AG04449 (cell line): ENCODE data around the gene ENKUR.

ENCODE experiments used
- CTCF ChIA-PET: fragments of 350-600 bp; formaldehyde crosslinking; extraction: SDS; loops from one replicate; lab custom pipeline; 2021; ENCODE audit warnings: antibody characterized with exemption; lab: Yijun Ruan, JAX
- POLR2A ChIA-PET: fragments of 400-600, 350-600 bp; formaldehyde crosslinking; extraction: SDS; loops from one replicate; lab custom pipeline; 2020; ENCODE audit warnings: antibody characterized with exemption, inconsistent platforms; lab: Yijun Ruan, JAX
- DNase-seq: peaks from one replicate; pipeline ENCODE4 v3.0.0-alpha.2; 2010; ENCODE audit warnings: low read depth, low spot score
- H3K4me3 ChIP-seq: 2 replicates; pipeline ENCODE4 v1.5.1; 2011; ENCODE audit warnings: low read depth, mild to moderate bottlenecking, control low read depth, low read length
- TF ChIP-seq, protein P1 (sequence below): IDR thresholded peaks from one replicate; pipeline ENCODE4 v1.5.1; 2011; ENCODE audit warnings: mild to moderate bottlenecking, moderate library complexity, low read length, control low read depth, inconsistent platforms; ENCODE audit not compliant: insufficient read depth; ENCODE audit errors: missing control alignments

Gene ENKUR

DNA sequence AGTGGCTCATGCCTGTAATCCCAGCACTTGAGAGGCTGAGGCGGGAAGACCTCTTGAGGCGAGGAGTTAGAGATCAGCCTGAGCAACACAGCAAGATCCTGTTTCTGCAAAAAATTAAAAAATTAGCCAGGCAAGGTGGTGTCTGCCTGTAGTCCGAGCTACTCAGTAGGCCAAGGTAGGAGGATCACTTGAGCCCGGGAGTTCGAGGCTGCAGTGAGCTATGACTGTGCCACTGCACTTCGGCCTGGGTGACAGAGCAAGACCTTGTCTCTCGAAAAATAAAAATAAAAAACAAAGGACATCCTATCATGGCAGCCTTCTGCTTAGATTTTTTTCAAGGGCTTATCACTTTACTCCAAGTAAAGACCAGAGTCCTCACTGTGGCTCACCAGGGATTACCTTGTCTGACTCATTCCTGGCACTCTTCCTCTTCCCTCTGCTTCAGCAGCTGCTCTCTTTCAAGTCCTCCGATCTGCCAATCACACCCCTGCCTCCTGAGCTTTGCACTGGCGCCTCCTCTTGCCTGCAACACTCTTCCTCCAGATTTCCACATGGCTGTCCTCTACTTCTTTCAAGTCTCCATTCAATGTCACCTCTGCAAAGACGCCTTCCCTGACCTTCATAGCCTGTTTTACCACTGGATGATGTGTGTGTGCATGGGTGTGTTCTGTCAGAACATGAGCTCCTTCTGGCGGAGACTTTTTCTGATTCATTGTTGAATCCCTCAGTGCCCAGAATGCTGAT, 71.3 kb downstream of the ENKUR start:
- DNase-seq, result no peak
- no peak overlapping the region for H3K4me3 ChIP-seq
- CTCF ChIA-PET, result interaction anchor here (0.6 to 1.5 kb wide), 5 partner anchors 9 to 302 kb away, joined by 3 to 6 read pairs (median 3); no protein-coding TSS in a partner anchor
- POLR2A ChIA-PET, result interaction anchor here (0.7 kb wide), 1 partner anchor 30 kb away, joined by 3 read pairs; no protein-coding TSS in a partner anchor
- TF ChIP-seq, protein P1, sequence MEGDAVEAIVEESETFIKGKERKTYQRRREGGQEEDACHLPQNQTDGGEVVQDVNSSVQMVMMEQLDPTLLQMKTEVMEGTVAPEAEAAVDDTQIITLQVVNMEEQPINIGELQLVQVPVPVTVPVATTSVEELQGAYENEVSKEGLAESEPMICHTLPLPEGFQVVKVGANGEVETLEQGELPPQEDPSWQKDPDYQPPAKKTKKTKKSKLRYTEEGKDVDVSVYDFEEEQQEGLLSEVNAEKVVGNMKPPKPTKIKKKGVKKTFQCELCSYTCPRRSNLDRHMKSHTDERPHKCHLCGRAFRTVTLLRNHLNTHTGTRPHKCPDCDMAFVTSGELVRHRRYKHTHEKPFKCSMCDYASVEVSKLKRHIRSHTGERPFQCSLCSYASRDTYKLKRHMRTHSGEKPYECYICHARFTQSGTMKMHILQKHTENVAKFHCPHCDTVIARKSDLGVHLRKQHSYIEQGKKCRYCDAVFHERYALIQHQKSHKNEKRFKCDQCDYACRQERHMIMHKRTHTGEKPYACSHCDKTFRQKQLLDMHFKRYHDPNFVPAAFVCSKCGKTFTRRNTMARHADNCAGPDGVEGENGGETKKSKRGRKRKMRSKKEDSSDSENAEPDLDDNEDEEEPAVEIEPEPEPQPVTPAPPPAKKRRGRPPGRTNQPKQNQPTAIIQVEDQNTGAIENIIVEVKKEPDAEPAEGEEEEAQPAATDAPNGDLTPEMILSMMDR, result no peak

DNA sequence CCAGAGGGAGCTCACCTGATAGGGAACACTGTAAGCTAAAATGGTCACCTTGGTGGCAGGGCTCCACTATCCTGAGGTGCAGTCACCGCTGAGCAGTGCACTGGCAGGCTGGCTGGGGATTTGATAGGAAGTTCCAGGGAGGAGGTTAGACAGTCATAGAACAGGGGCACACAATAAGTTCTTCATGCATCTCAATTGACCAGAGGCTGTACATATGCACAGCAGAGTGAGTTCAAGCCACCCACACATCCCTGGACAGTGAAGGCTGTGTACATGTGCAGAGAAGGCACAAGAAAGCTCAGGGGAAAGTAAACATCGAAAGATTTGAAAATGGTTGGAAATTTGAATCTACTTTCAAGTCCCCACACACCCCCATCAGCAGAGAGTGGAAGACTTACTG, 77.4 kb downstream of the ENKUR start:
- ChIA-PET CTCF (no interaction called here), POLR2A (interaction anchor here (0.6 kb wide), 1 partner anchor 54 kb away, joined by 3 read pairs; no protein-coding TSS in a partner anchor)
- TF ChIP-seq, protein P1, result no peak
- H3K4me3 ChIP-seq, result no peak overlapping the region
- DNase-seq, result no peak

DNA sequence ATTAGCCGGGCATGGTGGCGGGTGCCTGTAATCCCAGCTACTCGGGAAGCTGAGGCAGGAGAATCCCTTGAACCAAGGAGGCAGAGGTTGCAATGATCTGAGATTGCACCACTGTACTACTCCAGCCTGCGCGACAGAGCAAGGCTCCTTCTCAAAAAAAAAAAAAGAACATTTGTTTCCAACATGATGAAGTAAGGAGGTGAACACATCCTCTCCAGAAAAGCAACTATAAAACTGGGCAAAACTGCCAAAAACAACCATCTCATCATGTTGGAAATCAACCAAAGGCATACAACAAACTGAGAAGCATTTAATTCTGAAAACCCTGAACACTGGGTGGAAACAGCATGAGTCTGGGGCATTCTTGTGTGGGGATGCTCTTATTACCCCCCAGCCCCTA, 77.9 kb downstream of the ENKUR start:
- DNase-seq, result no peak
- POLR2A ChIA-PET, result interaction anchor here (0.6 kb wide), 1 partner anchor 54 kb away, joined by 3 read pairs; no protein-coding TSS in a partner anchor
- H3K4me3 ChIP-seq, result no peak overlapping the region
- TF ChIP-seq, protein P1, result no peak
- CTCF ChIA-PET, result no interaction called here

DNA sequence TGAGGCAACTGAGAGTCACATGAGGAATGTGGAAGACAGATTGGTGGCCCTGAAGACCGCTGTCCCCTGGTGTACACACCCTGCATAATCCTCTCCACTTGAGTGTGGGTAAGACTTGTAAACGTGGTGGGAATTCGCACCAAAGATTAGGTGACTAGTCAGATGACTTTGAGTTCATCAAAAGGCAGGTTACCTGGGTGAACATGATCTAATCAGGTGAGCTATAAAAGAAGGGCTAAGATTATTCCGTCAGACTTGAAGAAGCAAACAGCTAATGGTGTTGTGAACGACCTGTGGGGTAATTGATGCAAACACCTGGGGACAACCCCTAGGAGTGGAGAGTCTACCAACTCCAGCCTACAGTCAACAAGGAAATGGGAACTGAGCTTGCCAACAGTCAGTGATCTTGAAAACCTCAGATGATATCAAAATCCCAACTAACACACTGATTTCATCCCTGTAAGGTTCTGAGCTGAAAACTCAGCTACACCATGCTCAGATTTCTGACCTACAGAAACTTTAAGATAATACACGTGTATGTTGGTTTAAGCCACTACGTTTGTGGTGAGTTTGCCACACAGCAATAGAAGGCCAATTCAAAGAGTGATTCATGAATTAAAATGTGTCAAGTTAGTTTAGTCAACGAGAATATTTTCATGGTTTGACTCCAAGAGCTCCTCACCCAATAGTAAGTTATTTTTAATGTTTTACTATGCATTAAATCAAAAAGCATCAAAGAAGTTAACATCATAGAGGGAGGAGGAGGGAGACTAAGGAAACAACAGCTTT, 80.3 kb downstream of the ENKUR start:
- POLR2A ChIA-PET, result no interaction called here
- no peak for DNase-seq
- TF ChIP-seq, protein P1, result no peak
- no peak overlapping the region for H3K4me3 ChIP-seq
- CTCF ChIA-PET, result interaction anchor here (1.1 kb wide), 1 partner anchor 10 kb away, joined by 3 read pairs; no protein-coding TSS in a partner anchor
